Fibroblast of lung (primary cell): ENCODE measurements around the gene MAPKBP1.

Source experiments
- CTCF ChIP-seq, 2 donors: IDR thresholded peaks in 1 of 2; conservative IDR thresholded peaks in 1 of 2; 1 replicate in 1 of 2; 2 replicates in 1 of 2; pipeline ENCODE4 v1.5.1; 2011 to 2012; ENCODE audit warnings: low read length in 2 of 2, control low read depth in 1 of 2, inconsistent platforms in 1 of 2, low read depth in 1 of 2, mild to moderate bottlenecking in 1 of 2
- EZH2 ChIP-seq: IDR thresholded peaks from 2 replicates; pipeline ENCODE4 v1.5.1; 2012; ENCODE audit warnings: low read length, control low read depth, mild to moderate bottlenecking; ENCODE audit errors: missing control alignments

- TF ChIP-seq CTCF (conservative IDR thresholded peaks at IDR 0.05 in 1 of 2, IDR thresholded peaks at IDR 0.05 in 1 of 2; ENCODE audit: low read depth in 1 of 2, low read length in 2 of 2) (no peak), EZH2 (no peak)
Measured at GRCh38 chr15:41852736-41853590, 78.7 kb downstream of the MAPKBP1 start.
